Epithelial cell of esophagus (primary cell): ENCODE measurements around the gene TAF5.

ENCODE experiments used
- DNase-seq: peaks from one replicate; pipeline ENCODE4 v3.0.0; 2010; ENCODE audit warnings: low read depth
- H3K4me3 ChIP-seq: 2 replicates; pipeline ENCODE4 v1.5.1; 2011; ENCODE audit warnings: mild to moderate bottlenecking, low read length, control low read depth
- CTCF ChIP-seq: IDR thresholded peaks from 2 replicates; pipeline ENCODE4 v1.5.1; 2011; ENCODE audit warnings: low read depth, mild to moderate bottlenecking, low read length, control low read depth, inconsistent platforms; ENCODE audit not compliant: insufficient read depth; ENCODE audit errors: missing control alignments

Gene TAF5

DNA sequence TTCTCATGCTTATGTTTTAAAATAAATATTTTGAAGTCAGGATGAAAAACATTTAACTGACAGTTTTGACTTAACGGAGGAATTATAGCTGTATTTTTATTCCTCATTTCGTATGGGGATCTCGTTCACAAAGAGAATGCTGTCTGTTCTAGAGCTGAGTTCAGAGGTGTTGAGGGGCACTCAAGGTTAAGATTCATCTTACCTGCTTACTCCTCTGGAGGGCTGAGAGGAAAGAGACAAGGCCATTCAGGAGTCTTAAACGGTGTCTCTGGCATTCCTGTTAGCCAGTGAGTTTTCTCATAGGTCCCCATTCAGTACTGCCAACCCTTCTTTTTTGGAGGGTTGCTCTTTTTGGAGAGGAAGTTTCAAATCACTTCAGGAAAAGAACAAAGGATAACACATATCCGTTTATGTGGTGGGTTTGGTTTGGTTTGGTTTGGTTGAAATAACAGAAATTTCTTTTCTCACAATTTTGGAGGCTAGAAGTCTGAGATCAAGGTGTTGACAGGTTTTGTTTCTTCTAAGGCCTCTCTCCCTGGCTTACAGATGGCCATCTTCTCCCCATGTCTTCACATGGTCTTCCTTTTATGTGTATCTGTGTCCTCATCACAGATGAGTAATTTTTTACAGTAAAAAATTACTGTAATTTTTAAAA lies 61.3 kb downstream of the TAF5 start:
- no peak for TF ChIP-seq CTCF
- H3K4me3 ChIP-seq = no peak overlapping the region
- no peak for DNase-seq

DNA sequence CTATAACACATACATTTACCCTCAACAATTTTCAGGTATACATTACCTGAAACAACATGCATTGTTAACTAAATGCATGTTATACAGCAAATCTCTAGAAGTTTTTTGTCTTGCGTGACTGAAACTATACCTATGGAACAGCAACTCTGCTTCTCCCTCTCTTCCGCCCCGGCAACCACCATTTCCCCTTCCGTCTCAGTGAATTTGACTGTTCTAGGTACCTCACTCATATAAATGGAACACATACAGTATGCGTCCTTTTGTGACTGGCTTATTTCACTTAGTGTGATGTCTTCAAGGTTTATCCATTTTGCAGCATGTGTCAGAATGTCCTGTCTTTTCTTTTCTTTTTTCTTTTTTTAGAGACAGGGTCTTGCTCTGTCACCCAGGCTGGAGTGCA lies 61.9 kb downstream of the TAF5 start:
- no peak for DNase-seq
- TF ChIP-seq CTCF = no peak
- no peak overlapping the region for H3K4me3 ChIP-seq

- no peak for DNase-seq
- TF ChIP-seq CTCF = no peak
Observed at GRCh38 chr10:103431902-103432301, 64.1 kb downstream of the TAF5 start.

GRCh38 chr10:103433858-103434257 lies 66.1 kb downstream of the TAF5 start:
- no peak overlapping the region for H3K4me3 ChIP-seq
- DNase-seq = no peak
- no peak for TF ChIP-seq CTCF

More at GRCh38 chr10:103431902-103432301, 64.1 kb downstream of the TAF5 start:
- no peak overlapping the region for H3K4me3 ChIP-seq
